ENCODE data around the gene DDO. TPM values are rescaled to one million over a fixed set of nuclear protein-coding genes. Genes with fewer than 3 reads are reported as not detected.
A peak's percentile ranks its signal among the peaks of the same experiment; 100 is the strongest.
"Not testable (repeated sequence)": the region's sequence is repeated elsewhere in the genome, so short reads cannot be mapped to it uniquely, and the experiment has no call there.

The DDO gene
- total and polyA plus RNA-seq, 2 experiments from 2014 or later, result 0.27 to 0.56 TPM

DNA sequence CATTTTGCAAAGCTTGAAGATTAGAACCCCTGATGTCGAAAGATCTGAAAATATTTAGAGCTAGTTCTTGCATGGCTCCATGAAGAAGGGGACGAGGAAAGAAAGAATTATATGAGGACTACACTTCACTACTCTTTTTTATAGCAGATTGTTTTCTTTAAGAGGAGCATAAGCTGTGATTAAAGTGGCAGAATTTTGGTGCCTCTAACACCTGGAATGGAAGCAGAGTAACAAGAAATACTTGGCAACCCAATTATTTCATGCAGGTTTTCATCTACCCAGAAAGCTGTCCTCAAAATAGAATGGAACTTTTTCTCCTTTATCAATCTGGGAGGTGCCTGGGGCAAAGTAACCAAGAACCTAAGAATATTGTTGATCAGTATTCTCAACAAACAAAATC lies 61.2 kb downstream of the DDO start:
- TF ChIP-seq, protein P1, sequence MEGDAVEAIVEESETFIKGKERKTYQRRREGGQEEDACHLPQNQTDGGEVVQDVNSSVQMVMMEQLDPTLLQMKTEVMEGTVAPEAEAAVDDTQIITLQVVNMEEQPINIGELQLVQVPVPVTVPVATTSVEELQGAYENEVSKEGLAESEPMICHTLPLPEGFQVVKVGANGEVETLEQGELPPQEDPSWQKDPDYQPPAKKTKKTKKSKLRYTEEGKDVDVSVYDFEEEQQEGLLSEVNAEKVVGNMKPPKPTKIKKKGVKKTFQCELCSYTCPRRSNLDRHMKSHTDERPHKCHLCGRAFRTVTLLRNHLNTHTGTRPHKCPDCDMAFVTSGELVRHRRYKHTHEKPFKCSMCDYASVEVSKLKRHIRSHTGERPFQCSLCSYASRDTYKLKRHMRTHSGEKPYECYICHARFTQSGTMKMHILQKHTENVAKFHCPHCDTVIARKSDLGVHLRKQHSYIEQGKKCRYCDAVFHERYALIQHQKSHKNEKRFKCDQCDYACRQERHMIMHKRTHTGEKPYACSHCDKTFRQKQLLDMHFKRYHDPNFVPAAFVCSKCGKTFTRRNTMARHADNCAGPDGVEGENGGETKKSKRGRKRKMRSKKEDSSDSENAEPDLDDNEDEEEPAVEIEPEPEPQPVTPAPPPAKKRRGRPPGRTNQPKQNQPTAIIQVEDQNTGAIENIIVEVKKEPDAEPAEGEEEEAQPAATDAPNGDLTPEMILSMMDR (IDR thresholded peaks at IDR 0.05; ENCODE audit: low read depth, low read length), result no peak
- no peaks in the 10 kb centered on the region for H3K9me3 ChIP-seq (ENCODE audit: low read depth)
- no peaks in the 10 kb centered on the region for H3K27me3 ChIP-seq
- no peaks in the 10 kb centered on the region for H3K36me3 ChIP-seq
- DNase-seq (ENCODE audit: low read depth in 1 of 2, low spot score in 1 of 2), result no peak
- peaks cover 57% of the 10 kb centered on the region for H3K4me1 ChIP-seq (ENCODE audit: low read depth)
- H3K4me3 ChIP-seq, result no peak overlapping the region
- peak overlapping the region; percentile 97 for H3K27ac ChIP-seq

DNA sequence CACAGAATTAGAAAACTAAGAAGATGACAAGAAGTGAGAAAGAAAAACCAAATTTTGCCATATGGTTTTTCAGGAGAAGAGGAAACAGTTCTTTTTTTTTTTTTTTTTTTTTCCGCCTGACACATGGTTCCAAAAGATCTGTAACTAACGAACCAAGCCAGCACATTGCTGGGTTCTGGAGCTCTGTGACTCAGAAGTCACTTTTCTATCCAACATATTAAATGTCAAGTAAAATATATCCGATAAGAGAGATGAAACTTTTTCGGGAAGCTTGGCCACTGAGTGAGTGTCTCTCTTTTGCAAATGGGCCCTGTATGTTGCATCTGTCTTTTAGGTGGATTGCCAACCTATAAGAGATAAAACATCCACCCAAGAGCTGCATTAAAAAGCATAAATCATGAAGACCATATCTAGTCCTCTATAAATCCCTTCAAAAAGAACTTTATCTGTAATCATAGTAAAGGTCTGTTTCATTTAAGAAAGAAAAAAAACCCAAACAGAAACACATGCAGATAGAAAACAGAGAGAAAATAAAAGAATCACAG lies 61.8 kb downstream of the DDO start:
- Histone ChIP-seq H3K36me3 (no peaks in the 10 kb centered on the region), H3K9me3 (ENCODE audit: low read depth) (no peaks in the 10 kb centered on the region), H3K4me1 (ENCODE audit: low read depth) (peaks cover 53% of the 10 kb centered on the region), H3K4me3 (no peak overlapping the region), H3K27ac (peak overlapping the region; percentile 97), H3K27me3 (no peaks in the 10 kb centered on the region)
- no peak for DNase-seq (ENCODE audit: low read depth in 1 of 2, low spot score in 1 of 2)
- TF ChIP-seq, protein P1 (IDR thresholded peaks at IDR 0.05; ENCODE audit: low read depth, low read length), result no peak

- DNase-seq (ENCODE audit: low read depth in 1 of 2, low spot score in 1 of 2), result peak; percentile 61 to 72
- H3K27ac ChIP-seq, result peak overlapping the region; percentile 97
- H3K4me1 ChIP-seq (ENCODE audit: low read depth), result peaks cover 51% of the 10 kb centered on the region
Measured at GRCh38 chr6:110352563-110353262, 62.7 kb downstream of the DDO start.

DNA sequence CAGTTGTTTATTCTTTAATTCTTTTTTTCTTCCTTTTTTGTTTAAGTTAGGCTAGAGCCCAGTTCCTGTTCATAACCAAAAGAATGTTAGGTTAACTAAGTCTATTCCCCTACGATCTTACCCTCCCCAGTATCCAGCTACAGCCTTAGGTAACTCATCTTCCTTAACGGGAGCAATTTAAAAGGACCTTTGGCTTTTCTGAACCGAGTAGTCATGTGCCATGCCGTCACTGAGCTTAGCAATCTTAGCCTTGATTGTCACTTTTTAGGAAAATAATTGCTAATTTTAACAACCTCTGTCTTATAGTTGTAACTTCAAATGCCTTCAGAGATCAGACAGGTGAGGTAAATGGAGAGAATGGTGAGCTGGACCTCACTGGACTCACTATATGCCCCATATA lies 63.4 kb downstream of the DDO start:
- H3K36me3 ChIP-seq, result no peaks in the 10 kb centered on the region
- DNase-seq (ENCODE audit: low read depth in 1 of 2, low spot score in 1 of 2), result no peak
- H3K9me3 ChIP-seq (ENCODE audit: low read depth), result no peaks in the 10 kb centered on the region
- H3K4me1 ChIP-seq (ENCODE audit: low read depth), result peaks cover 49% of the 10 kb centered on the region
- H3K27me3 ChIP-seq, result no peaks in the 10 kb centered on the region
- peak overlapping the region; percentile 97 for H3K27ac ChIP-seq
- TF ChIP-seq, protein P1 (IDR thresholded peaks at IDR 0.05; ENCODE audit: low read depth, low read length), result no peak
- H3K4me3 ChIP-seq, result no peak overlapping the region

More at GRCh38 chr6:110352563-110353262, 62.7 kb downstream of the DDO start:
- no peaks in the 10 kb centered on the region for H3K36me3 ChIP-seq
- no peaks in the 10 kb centered on the region for H3K27me3 ChIP-seq
- no peaks in the 10 kb centered on the region for H3K9me3 ChIP-seq (ENCODE audit: low read depth)
- TF ChIP-seq, protein P1 (IDR thresholded peaks at IDR 0.05; ENCODE audit: low read depth, low read length), result no peak
- H3K4me3 ChIP-seq, result no peak overlapping the region

DNA sequence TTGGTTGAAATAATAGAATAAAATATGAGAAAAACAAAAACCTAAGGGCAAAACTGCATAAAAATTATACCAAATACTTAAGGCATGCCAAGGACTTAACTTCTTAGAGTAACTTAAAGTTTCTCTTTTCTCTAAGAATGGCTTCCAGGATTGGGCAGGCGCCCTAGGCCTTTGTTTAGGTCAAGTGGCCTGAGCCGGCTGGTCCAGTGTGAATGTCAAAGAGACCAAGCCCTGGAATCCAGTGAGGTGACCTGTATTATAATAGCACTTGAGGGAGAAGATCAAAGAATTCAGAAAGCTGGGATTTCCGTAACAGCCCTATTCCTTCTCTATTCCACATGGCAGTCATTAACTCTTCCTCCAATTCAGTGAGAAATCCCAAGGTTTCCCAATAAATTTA lies 63.8 kb downstream of the DDO start:
- TF ChIP-seq, protein P1 (IDR thresholded peaks at IDR 0.05; ENCODE audit: low read depth, low read length), result no peak
- Histone ChIP-seq H3K4me1 (ENCODE audit: low read depth) (peaks cover 49% of the 10 kb centered on the region), H3K9me3 (ENCODE audit: low read depth) (no peaks in the 10 kb centered on the region), H3K27ac (peak overlapping the region; percentile 97), H3K27me3 (no peaks in the 10 kb centered on the region), H3K4me3 (no peak overlapping the region), H3K36me3 (no peaks in the 10 kb centered on the region)
- peak in 1 of 2 donors; percentile 42 for DNase-seq (ENCODE audit: low read depth in 1 of 2, low spot score in 1 of 2)

- not testable (repeated sequence) for H3K4me3 ChIP-seq; H3K36me3 ChIP-seq; H3K9me3 ChIP-seq (ENCODE audit: low read depth); DNase-seq (ENCODE audit: low read depth in 1 of 2, low spot score in 1 of 2); H3K27ac ChIP-seq; H3K27me3 ChIP-seq
- peaks cover 46% of the 10 kb centered on the region for H3K4me1 ChIP-seq (ENCODE audit: low read depth)
Measured at GRCh38 chr6:110350593-110350992, 64.8 kb downstream of the DDO start.
